SH-SY5Y (cell line): ENCODE data around the gene NFATC4.

Source experiments
- GATA2 ChIP-seq: IDR thresholded peaks from 2 replicates; pipeline ENCODE4 v1.6.1; 2011; ENCODE audit warnings: mild to moderate bottlenecking, low read depth, low read length
- GATA3 ChIP-seq: IDR thresholded peaks from 2 replicates; pipeline ENCODE4 v1.6.1; 2011; ENCODE audit warnings: low read depth, mild to moderate bottlenecking, low read length, moderate library complexity

DNA sequence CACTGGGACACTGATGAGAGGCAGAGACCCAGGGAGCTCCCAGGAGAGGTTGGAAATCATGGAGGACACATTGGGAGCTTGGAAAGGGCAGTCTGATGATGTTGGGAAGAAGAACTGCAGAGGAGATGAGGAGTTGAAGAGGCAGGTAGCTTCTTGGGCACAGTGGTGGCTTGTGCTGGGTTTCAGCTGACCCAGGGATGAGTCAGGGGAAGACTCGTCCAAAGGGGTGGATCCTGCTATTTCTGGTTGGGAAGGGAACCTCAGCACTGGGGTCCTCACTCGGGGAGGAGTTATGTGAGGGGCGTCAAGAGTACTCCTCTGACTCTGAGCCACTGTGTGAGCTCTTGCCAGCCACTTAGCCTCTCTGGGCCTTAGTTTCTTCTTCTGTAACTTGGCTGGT is 44.6 kb upstream of the NFATC4 start:
- TF ChIP-seq GATA3 = no peak
- no peak for TF ChIP-seq GATA2
